Upper lobe of left lung (tissue), 6 donors: ENCODE results near the gene CUL2. TPM values are rescaled to one million over a fixed set of nuclear protein-coding genes. Genes with fewer than 3 reads are reported as not detected.

Experiments
- ATAC-seq, 2 donors: fragments of 200-7000 bp; cut with Tn5 transposase; one replicate each; pipeline ENCODE4 v1.9.1; 2022; ENCODE audit warnings: mild to moderate bottlenecking in 2 of 2, moderate library complexity in 2 of 2; ENCODE audit not compliant: low FRiP score in 2 of 2
- DNase-seq, 2 donors: peaks; one replicate each; pipeline ENCODE4 v3.0.0-alpha.2; 2019 to 2020
- H3K27ac ChIP-seq, 4 donors: fragments of 200-600 bp; sonication (generic); one replicate each; pipeline ENCODE4 v1.5.1; 2016 to 2019
- H3K27me3 ChIP-seq, 4 donors: fragments of 200-600 bp; sonication (generic); one replicate each; pipeline ENCODE4 v1.5.1; 2017 to 2019
- H3K36me3 ChIP-seq, 4 donors: fragments of 200-600 bp; sonication (generic); one replicate each; pipeline ENCODE4 v1.5.1; 2016 to 2019
- H3K4me1 ChIP-seq, 4 donors: fragments of 200-600 bp; sonication (generic); one replicate each; pipeline ENCODE4 v1.5.1; 2018 to 2019
- H3K4me3 ChIP-seq, 4 donors: fragments of 200-600 bp; sonication (generic); one replicate each; pipeline ENCODE4 v1.5.1; 2017 to 2019; ENCODE audit warnings: mild to moderate bottlenecking in 2 of 4, moderate library complexity in 1 of 4
- H3K9me3 ChIP-seq, 4 donors: fragments of 200-600 bp; sonication (generic); one replicate each; pipeline ENCODE4 v1.5.1; 2018 to 2019
- EP300 ChIP-seq, 4 donors: sonication (generic); formaldehyde crosslinking; IDR thresholded peaks; one replicate each; pipeline ENCODE4 v1.5.1; 2017; ENCODE audit warnings: antibody characterized with exemption in 4 of 4, control low read depth in 2 of 4
- POLR2A ChIP-seq, 4 donors: fragments of 450-650 bp; IDR thresholded peaks; one replicate each; pipeline ENCODE4 v1.5.1; 2016 to 2017; ENCODE audit warnings: antibody characterized with exemption in 4 of 4, mild to moderate bottlenecking in 2 of 4
- POLR2AphosphoS5 ChIP-seq, 2 donors: sonication (generic); formaldehyde crosslinking; IDR thresholded peaks; one replicate each; pipeline ENCODE4 v1.5.1; 2017; ENCODE audit warnings: antibody characterized with exemption in 2 of 2
- WGBS, 2 donors: methylation state at CpG; one replicate each; pipeline ENCODE4 v1.1.5; 2017 to 2018; 5-methylcytosine and 5-hydroxymethylcytosine counted together
- total RNA-seq, 6 donors: library from RNA; depleted of rRNA in 4 of 6; stranded (reverse); fragments of >200 nt in 4 of 6; gene quantifications; one replicate each; pipeline versions ENCODE4 v1.1.0 to v1.2.1, GENCODE V29; 2016 to 2021
- TF ChIP-seq, protein P1 (sequence below), 6 experiments: fragments of 450-650 bp in 4 of 6; fragments of 200-600 bp in 2 of 6; sonication (generic) in 2 of 6; IDR thresholded peaks; one replicate each; pipeline ENCODE4 v1.5.1; 2016 to 2019; ENCODE audit warnings: antibody characterized with exemption in 6 of 6
- donor health status: DM: no; HTN: no; CAD: no; lungs with moderate emphysema.
- donor health status: DM: no; HTN: yes; CAD: no; lungs with severe emphysema.

CUL2 gene
- 10 to 100 TPM; 11.8 to 30.7 (median 19.7) TPM for total RNA-seq

DNA sequence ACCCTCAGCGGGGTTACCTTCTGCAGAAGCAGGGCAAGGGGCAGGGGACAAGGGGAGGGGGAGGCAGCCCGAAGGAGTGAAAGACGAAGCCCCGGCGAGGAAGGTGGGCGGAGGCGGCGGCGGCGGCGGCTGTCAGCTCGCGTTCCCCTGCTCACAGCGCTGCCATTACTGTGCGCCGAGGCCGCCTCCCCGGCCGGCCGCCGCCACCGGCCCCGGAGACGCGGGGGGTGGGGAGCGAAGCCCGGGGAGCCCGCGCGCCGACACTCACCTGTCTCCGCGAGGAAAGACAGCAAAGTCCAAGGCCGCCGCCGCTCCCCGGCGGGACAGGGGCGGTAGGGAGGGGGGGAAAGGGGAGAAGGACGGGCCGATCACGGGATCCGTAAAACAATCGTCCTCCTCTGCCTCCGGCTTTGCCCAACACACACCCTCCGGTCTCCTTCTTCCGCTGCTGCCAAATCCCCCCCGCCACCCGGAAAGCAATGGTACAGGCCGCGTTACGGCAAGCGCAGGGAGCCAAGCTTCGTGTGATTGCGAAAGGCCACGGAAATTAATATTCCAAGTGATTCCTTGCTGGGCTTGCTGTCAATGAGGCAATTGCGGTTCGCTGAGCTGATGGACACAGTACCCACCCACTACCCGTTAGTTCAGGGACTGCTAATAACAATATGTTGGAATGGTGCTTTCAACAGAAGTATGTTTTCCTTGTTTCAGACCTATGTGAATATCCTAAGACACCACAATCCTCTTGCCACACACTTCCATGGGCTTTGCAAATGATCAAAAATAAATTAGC lies at the start of gene CUL2:
TSS of gene CUL2 (minus strand) at position 180 of the 793 bp plus-strand sequence. CDS start 19,024 bp downstream, outside the sequence.
- Histone ChIP-seq H3K27ac (peak within 1 kb of the TSS; percentile 96 to 99 (median 98)), H3K9me3 (no peaks in the 10 kb centered on the region), H3K36me3 (no peaks in the 10 kb centered on the region), H3K4me3 (peak within 1 kb of the TSS; percentile 88 to 97 (median 92)), H3K27me3 (no peaks in the 10 kb centered on the region), H3K4me1 (peaks cover 20 to 39% (median 30%) of the 10 kb centered on the region in 4 donors)
- ATAC-seq (peak; percentile 96 to 99), DNase-seq (peak; percentile 84 to 96)
- WGBS, 2 donors, result 0% methylated on average over 5 to 53 of the region's 59 CpGs
- TF ChIP-seq POLR2AphosphoS5 (IDR thresholded peaks at IDR 0.05) (peak; percentile 93 to 96), EP300 (IDR thresholded peaks at IDR 0.05) (peak in 1 of 4 donors; percentile 68), POLR2A (IDR thresholded peaks at IDR 0.05) (peak in 2 of 4 donors; percentile 36 to 53)
- TF ChIP-seq, protein P1, sequence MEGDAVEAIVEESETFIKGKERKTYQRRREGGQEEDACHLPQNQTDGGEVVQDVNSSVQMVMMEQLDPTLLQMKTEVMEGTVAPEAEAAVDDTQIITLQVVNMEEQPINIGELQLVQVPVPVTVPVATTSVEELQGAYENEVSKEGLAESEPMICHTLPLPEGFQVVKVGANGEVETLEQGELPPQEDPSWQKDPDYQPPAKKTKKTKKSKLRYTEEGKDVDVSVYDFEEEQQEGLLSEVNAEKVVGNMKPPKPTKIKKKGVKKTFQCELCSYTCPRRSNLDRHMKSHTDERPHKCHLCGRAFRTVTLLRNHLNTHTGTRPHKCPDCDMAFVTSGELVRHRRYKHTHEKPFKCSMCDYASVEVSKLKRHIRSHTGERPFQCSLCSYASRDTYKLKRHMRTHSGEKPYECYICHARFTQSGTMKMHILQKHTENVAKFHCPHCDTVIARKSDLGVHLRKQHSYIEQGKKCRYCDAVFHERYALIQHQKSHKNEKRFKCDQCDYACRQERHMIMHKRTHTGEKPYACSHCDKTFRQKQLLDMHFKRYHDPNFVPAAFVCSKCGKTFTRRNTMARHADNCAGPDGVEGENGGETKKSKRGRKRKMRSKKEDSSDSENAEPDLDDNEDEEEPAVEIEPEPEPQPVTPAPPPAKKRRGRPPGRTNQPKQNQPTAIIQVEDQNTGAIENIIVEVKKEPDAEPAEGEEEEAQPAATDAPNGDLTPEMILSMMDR (IDR thresholded peaks at IDR 0.05), result peak in 2 of 6 experiments; percentile 6 to 31

GRCh38 chr10:35136263-35136815 lies 46.2 kb upstream of the CUL2 start:
- Histone ChIP-seq H3K27me3 (no peaks in the 10 kb centered on the region), H3K4me1 (peaks cover 0 to 3% (median 0%) of the 10 kb centered on the region in 4 donors), H3K27ac (peak overlapping the region in 1 of 4 donors; percentile 14), H3K9me3 (no peaks in the 10 kb centered on the region), H3K4me3 (no peak overlapping the region), H3K36me3 (no peaks in the 10 kb centered on the region)
- WGBS, 2 donors, result 74 to 88% methylated on average over 4 of the region's 4 CpGs
- DNase-seq (no peak), ATAC-seq (peak in 1 of 2 donors; percentile 47)
- TF ChIP-seq EP300 (IDR thresholded peaks at IDR 0.05), result no peak
- TF ChIP-seq, protein P1 (IDR thresholded peaks at IDR 0.05), result no peak
- TF ChIP-seq POLR2AphosphoS5 (IDR thresholded peaks at IDR 0.05), result no peak
- no peak for TF ChIP-seq POLR2A (IDR thresholded peaks at IDR 0.05)

DNA sequence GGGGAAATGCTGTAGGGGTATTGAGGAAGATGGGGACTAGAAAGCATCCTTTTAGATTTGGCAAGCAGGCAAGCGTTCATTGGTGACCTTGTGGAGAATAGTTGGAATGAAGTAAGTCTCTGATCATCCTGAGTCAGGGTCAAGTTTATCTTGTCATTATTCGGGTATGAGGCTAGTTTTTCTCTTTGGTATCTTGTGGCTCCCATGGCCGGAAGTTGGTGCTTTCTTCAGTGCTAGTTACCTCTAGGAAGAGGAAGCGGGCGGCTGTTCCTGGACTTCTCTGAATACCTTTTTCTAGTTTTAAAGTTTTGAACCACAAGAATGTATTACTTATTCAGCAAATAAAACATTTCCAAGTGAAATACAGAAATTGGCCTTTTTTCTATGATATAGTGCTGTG lies 45.7 kb upstream of the CUL2 start:
- TF ChIP-seq, protein P1 (IDR thresholded peaks at IDR 0.05), result no peak
- TF ChIP-seq POLR2AphosphoS5 (IDR thresholded peaks at IDR 0.05) (no peak), EP300 (IDR thresholded peaks at IDR 0.05) (no peak), POLR2A (IDR thresholded peaks at IDR 0.05) (no peak)
- no peak for ATAC-seq
- H3K9me3 ChIP-seq, result no peaks in the 10 kb centered on the region
- peak overlapping the region in 1 of 4 donors; percentile 14 for H3K27ac ChIP-seq
- WGBS, 2 donors, result 66 to 75% methylated on average over 5 of the region's 5 CpGs
- peaks cover 0 to 3% (median under 1%) of the 10 kb centered on the region in 4 donors for H3K4me1 ChIP-seq
- H3K27me3 ChIP-seq, result no peaks in the 10 kb centered on the region
- H3K4me3 ChIP-seq, result no peak overlapping the region
- H3K36me3 ChIP-seq, result no peaks in the 10 kb centered on the region
- peak in 1 of 2 donors; percentile 56 for DNase-seq

DNA sequence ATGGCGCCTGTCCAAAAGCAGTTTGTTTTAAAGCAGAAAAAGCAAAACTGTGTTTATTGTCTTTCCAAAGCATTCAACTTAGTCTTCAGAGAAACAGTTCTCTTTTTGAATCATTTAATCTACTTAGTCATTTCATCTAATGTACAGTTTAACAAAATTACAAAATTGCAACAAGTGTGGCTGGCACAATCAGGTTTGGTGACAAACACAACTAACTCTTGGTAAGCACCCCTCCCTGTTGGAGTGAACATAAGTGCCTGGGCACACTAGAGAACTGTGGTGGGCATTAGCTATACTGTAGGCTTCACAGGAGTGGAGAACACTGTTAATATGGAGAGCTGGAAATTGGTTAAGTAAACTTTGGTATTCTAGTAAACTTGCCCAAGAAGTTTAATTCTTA lies 43.4 kb upstream of the CUL2 start:
- Histone ChIP-seq H3K36me3 (no peaks in the 10 kb centered on the region), H3K4me1 (peaks cover 9 to 23% (median 13%) of the 10 kb centered on the region in 4 donors), H3K4me3 (no peak overlapping the region), H3K27ac (no peak overlapping the region), H3K9me3 (no peaks in the 10 kb centered on the region), H3K27me3 (no peaks in the 10 kb centered on the region)
- TF ChIP-seq, protein P1 (IDR thresholded peaks at IDR 0.05), result no peak
- no peak for TF ChIP-seq EP300 (IDR thresholded peaks at IDR 0.05)
- TF ChIP-seq POLR2AphosphoS5 (IDR thresholded peaks at IDR 0.05), result no peak
- no peak for TF ChIP-seq POLR2A (IDR thresholded peaks at IDR 0.05)
- 95 to 100% methylated on average over 1 of the region's 1 CpG for WGBS, 2 donors
- ATAC-seq (no peak), DNase-seq (no peak)
